ENCODE data around the gene TMEM44.

GRCh38 chr3:194547042-194547441, 86.2 kb downstream of the TMEM44 start:
- TF ChIP-seq POLR2AphosphoS5 (IDR thresholded peaks at IDR 0.05; ENCODE audit: insufficient read depth, low read depth, low read length) (no peak), JUN (IDR thresholded peaks at IDR 0.05; ENCODE audit: borderline replicate concordance, insufficient read depth, insufficient read length, low read depth) (no peak), EZH2 (IDR thresholded peaks at IDR 0.05; ENCODE audit: borderline replicate concordance, low read depth, low read length, severe bottlenecking) (no peak), POLR2A (IDR thresholded peaks at IDR 0.05; ENCODE audit: low read depth, low read length) (no peak), MAX (IDR thresholded peaks at IDR 0.05; ENCODE audit: insufficient read depth, insufficient read length) (no peak), FOS (IDR thresholded peaks at IDR 0.05; ENCODE audit: borderline replicate concordance, insufficient read depth, low read length) (no peak), MYC (IDR thresholded peaks at IDR 0.05; ENCODE audit: low read depth, low read length) (no peak), GATA2 (IDR thresholded peaks at IDR 0.05; ENCODE audit: insufficient read depth, insufficient read length, low read depth, low read length) (no peak)
- TF ChIP-seq, protein P1, sequence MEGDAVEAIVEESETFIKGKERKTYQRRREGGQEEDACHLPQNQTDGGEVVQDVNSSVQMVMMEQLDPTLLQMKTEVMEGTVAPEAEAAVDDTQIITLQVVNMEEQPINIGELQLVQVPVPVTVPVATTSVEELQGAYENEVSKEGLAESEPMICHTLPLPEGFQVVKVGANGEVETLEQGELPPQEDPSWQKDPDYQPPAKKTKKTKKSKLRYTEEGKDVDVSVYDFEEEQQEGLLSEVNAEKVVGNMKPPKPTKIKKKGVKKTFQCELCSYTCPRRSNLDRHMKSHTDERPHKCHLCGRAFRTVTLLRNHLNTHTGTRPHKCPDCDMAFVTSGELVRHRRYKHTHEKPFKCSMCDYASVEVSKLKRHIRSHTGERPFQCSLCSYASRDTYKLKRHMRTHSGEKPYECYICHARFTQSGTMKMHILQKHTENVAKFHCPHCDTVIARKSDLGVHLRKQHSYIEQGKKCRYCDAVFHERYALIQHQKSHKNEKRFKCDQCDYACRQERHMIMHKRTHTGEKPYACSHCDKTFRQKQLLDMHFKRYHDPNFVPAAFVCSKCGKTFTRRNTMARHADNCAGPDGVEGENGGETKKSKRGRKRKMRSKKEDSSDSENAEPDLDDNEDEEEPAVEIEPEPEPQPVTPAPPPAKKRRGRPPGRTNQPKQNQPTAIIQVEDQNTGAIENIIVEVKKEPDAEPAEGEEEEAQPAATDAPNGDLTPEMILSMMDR (IDR thresholded peaks at IDR 0.05; ENCODE audit: extremely low read depth in 1 of 2, insufficient read depth in 1 of 2, low read depth in 1 of 2, low read length in 2 of 2): no peak
